Right atrium auricular region (tissue), 2 donors: ENCODE results near the gene C11orf65. TPM values are rescaled to one million over a fixed set of nuclear protein-coding genes. Genes with fewer than 3 reads are reported as not detected.
A peak's percentile ranks its signal among the peaks of the same experiment; 100 is the strongest.

ENCODE experiments used
- DNase-seq: peaks from one replicate; pipeline ENCODE4 v3.0.0-alpha.2; 2019; ENCODE audit warnings: low spot score
- H3K27ac ChIP-seq, 2 donors: fragments of 200-600 bp; sonication (generic); 1 replicate in 1 of 2; 2 replicates in 1 of 2; pipeline ENCODE4 v1.5.1; 2016 to 2019
- H3K27me3 ChIP-seq, 2 donors: fragments of 200-600 bp; sonication (generic); one replicate each; pipeline versions ENCODE4 v1.5.1 to v1.6.0; 2017 to 2019
- H3K36me3 ChIP-seq: fragments of 200-600 bp; sonication (generic); one replicate; pipeline ENCODE4 v1.5.1; 2016
- H3K4me1 ChIP-seq, 2 donors: fragments of 200-600 bp; sonication (generic); one replicate each; pipeline versions ENCODE4 v1.5.1 to v1.6.0; 2017 to 2019
- H3K4me3 ChIP-seq, 2 donors: fragments of 200-600 bp; sonication (generic); 1 replicate in 1 of 2; 2 replicates in 1 of 2; pipeline ENCODE4 v1.5.1; 2017 to 2019; ENCODE audit warnings: mild to moderate bottlenecking in 1 of 2, moderate library complexity in 1 of 2
- H3K9me3 ChIP-seq, 2 donors: fragments of 200-600 bp; sonication (generic); one replicate each; pipeline ENCODE4 v1.5.1; 2019
- total RNA-seq, 2 donors: library from RNA; depleted of rRNA; stranded (reverse); fragments of >200 nt; gene quantifications; one replicate each; pipeline ENCODE4 v1.1.0, GENCODE V29; 2016
- TF ChIP-seq, protein P1 (sequence below), 2 donors: fragments of 200-600 bp; sonication (generic); IDR thresholded peaks; one replicate each; pipeline ENCODE4 v1.5.1; 2019; ENCODE audit warnings: antibody characterized with exemption in 2 of 2

Gene C11orf65
- total RNA-seq, 2 donors from 2014 or later: 0.28 to 2.7 TPM

DNA sequence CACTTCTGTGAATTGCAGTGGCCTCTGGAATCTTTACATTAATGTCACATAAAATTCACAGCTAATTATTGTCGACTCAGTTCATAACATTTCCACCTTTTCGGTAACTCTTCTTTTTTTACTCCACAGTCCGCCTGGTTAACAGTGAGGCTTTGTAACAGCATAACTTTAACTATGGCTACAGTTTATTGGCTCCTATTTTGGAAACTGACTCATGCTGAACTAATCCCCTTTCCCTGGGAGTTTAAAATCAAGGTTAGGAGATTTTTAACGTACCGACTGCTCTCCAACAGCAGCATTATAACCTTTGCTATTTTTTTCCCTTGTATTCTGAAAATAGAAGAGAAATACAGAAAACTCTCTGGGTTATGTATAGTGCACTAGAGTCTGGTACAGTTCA lies 34.1 kb upstream of the C11orf65 start:
- TF ChIP-seq, protein P1, sequence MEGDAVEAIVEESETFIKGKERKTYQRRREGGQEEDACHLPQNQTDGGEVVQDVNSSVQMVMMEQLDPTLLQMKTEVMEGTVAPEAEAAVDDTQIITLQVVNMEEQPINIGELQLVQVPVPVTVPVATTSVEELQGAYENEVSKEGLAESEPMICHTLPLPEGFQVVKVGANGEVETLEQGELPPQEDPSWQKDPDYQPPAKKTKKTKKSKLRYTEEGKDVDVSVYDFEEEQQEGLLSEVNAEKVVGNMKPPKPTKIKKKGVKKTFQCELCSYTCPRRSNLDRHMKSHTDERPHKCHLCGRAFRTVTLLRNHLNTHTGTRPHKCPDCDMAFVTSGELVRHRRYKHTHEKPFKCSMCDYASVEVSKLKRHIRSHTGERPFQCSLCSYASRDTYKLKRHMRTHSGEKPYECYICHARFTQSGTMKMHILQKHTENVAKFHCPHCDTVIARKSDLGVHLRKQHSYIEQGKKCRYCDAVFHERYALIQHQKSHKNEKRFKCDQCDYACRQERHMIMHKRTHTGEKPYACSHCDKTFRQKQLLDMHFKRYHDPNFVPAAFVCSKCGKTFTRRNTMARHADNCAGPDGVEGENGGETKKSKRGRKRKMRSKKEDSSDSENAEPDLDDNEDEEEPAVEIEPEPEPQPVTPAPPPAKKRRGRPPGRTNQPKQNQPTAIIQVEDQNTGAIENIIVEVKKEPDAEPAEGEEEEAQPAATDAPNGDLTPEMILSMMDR (IDR thresholded peaks at IDR 0.05): no peak
- no peak overlapping the region for H3K4me3 ChIP-seq
- H3K9me3 ChIP-seq: no peaks in the 10 kb centered on the region
- DNase-seq: no peak
- H3K36me3 ChIP-seq: no peaks in the 10 kb centered on the region
- H3K4me1 ChIP-seq: peaks cover 0 to 9% of the 10 kb centered on the region in 2 donors
- no peaks in the 10 kb centered on the region for H3K27me3 ChIP-seq
- no peak overlapping the region for H3K27ac ChIP-seq

DNA sequence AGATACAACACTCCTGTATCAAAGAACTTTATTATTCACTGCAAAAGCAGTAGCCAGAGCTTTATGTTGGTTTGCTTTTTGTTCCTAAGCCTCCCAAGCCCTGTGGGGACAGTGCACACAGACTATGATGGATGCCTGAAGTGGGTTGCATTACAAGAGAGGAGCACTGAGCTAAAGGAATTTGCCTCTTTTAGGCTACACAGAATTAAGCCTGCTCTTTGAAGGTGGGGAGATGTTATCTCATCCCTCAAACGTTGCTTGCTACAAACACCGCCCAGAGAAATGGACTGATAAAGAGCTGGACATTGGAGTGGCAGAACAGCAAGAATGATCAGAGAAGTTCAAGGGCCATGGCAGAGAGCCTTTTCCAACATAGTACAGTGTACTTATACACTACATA lies 33.4 kb upstream of the C11orf65 start:
- H3K27ac ChIP-seq: no peak overlapping the region
- H3K9me3 ChIP-seq: no peaks in the 10 kb centered on the region
- DNase-seq: no peak
- H3K36me3 ChIP-seq: no peaks in the 10 kb centered on the region
- H3K27me3 ChIP-seq: no peaks in the 10 kb centered on the region
- H3K4me1 ChIP-seq: peaks cover 0 to 10% of the 10 kb centered on the region in 2 donors
- TF ChIP-seq, protein P1 (IDR thresholded peaks at IDR 0.05): no peak
- H3K4me3 ChIP-seq: no peak overlapping the region

DNA sequence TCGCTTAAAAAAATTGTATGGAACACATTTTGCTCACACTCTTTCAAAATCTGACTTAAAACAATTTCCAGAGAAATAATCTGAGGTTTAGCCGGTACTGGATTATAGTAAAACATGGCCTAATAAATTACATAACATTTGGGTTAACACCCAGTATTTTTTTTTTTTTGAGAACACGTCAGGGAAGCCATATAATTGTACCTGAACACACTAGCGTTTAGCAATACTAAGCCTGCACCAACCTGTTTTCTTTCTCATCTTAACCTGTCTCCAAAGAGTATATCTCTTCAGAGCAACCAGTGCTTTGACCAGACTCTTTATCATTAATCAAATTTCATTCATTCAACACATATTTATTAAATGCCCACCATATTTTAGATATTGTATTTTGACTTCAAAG lies 32.8 kb upstream of the C11orf65 start:
- H3K4me3 ChIP-seq: no peak overlapping the region
- TF ChIP-seq, protein P1 (IDR thresholded peaks at IDR 0.05): no peak
- no peaks in the 10 kb centered on the region for H3K36me3 ChIP-seq
- peaks cover 0 to 10% of the 10 kb centered on the region in 2 donors for H3K4me1 ChIP-seq
- no peaks in the 10 kb centered on the region for H3K9me3 ChIP-seq
- no peak overlapping the region for H3K27ac ChIP-seq
- DNase-seq: no peak
- H3K27me3 ChIP-seq: no peaks in the 10 kb centered on the region

DNA sequence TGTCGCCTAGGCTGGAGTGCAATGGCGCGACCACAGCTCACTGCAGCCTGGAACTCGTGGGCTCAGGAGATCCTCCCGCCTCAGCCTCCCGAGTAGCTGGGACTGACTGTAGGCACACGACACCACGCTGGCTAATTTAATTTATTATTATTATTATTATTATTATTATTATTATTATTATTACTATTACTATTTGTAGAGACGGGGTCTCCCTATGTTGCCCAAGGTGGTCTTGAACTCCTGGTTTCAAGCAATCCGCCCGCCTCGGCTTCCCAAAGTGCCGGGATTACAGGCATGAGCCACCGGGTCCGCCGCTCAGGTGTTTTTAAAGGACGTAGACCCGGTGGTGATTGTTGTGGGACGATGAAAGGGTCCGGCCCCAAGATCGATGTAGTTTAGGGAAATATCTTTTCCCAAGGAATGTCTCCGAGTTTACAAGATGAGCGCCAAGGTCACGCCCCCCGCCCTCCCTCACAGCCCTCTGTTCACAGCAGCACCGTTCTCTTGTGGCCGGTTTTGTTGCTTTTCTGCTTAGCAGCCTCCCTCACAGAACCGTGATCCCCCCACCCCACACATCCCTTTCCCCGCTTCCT lies 31.6 kb upstream of the C11orf65 start:
- H3K27ac ChIP-seq: peak overlapping the region; percentile 92
- no peaks in the 10 kb centered on the region for H3K9me3 ChIP-seq
- H3K4me1 ChIP-seq: peaks cover 0 to 10% of the 10 kb centered on the region in 2 donors
- peak overlapping the region; percentile 51 to 76 for H3K4me3 ChIP-seq
- TF ChIP-seq, protein P1 (IDR thresholded peaks at IDR 0.05): no peak
- no peaks in the 10 kb centered on the region for H3K36me3 ChIP-seq
- no peak for DNase-seq
- H3K27me3 ChIP-seq: no peaks in the 10 kb centered on the region

DNA sequence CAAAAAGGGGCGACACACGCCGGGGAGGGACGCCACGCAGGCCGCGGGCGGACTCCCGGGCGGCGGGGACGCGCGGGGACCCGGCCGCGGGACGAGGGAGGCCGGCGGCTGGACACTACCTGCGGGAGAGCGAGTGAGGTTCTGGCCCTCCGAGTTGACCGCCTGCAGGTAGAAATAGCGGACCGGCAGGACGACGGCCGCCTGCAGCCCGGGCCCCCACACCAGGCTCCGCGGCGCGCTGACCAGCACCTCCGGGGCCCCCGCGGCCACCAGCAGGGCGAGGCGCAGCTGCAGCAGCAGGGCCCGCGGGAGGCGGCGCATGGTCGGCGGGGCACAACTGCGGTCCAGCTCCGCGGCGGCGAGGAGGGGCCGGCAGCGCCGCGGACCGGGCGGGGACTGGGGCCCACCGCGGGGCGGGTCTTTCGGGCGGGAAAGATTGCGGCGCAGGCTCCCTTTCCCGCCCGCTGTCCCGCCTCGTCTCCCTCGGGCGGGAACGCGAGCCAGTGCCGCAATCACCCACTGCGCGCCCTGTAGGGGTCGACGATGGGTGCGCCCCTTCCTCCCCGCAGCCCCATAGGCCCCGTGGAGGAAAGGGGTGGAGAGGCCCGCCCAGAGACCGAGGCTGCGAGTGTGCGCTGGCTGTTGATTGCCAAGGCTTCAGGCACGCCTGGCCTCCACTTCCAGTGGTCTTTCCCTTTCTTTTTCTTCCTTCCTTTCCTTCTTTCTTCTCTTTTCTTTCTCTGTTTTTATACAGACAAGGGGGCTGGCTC lies 30.9 kb upstream of the C11orf65 start, which contains the start of gene POGLUT3:
Gene POGLUT3 (minus strand): TSS at position 339 of the 770 bp plus-strand sequence. CDS start 18 bp downstream, at position 321.
- Histone ChIP-seq H3K36me3 (no peaks in the 10 kb centered on the region), H3K27me3 (no peaks in the 10 kb centered on the region), H3K9me3 (no peaks in the 10 kb centered on the region), H3K4me3 (peak within 1 kb of the TSS; percentile 51 to 76), H3K4me1 (peaks cover 0 to 10% of the 10 kb centered on the region in 2 donors), H3K27ac (peak within 1 kb of the TSS; percentile 92)
- DNase-seq: peak; percentile 59
- TF ChIP-seq, protein P1 (IDR thresholded peaks at IDR 0.05): no peak
